Measurements from ENCODE around the gene LAYN. TPM values are rescaled to one million over a fixed set of nuclear protein-coding genes. Genes with fewer than 3 reads are reported as not detected.

Gene LAYN
- total and polyA plus RNA-seq, 2 of the 13 experiments (the other 11 are each of a cell fraction or from before 2014, with no cell fraction given), result 0.17 TPM; not detected in 1

DNA sequence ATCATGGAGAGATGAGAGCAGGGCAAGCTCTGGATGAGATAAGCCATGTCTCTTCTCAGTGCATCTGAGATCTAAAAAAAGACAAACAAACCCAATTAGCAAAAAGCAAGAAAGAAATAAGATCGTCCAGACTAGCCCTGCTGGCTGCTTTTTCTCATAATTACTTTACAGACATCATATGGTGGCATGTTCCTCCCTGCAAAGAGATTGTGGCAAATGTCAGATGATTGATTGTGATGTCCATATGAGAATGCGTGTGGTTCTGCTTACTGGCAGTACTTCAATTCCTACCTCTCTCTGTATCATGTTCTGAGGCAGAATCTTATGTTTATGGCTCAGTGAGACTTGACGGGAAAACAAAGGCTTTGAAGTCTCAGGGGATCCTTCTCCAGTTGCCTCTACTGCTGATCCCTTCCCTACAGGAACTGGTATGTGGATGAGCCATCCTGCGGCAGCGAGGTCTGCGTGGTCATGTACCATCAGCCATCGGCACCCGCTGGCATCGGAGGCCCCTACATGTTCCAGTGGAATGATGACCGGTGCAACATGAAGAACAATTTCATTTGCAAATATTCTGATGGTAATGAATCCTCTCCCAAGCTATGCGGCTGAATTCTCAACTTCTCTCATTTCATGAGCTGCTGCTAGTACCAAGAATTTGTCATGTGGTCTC lies 8.8 kb downstream of the LAYN start:
- in situ Hi-C loops (cut with HindIII; ENCODE audit: extremely low pct_ligation_motif_present, low pct_unique_long_range_greater_than_20kb), result no loop called here
- no peaks in the 10 kb centered on the region for H3K9me3 ChIP-seq (ENCODE audit: low read length)
- no peak for ATAC-seq
- peaks cover 0 to 27% of the 10 kb centered on the region in 2 experiments; a peak in 2 of 5 replicates for H3K27me3 ChIP-seq (ENCODE audit: control insufficient read depth in 1 of 2, insufficient read depth in 2 of 2, low read length in 2 of 2)
- no peak overlapping the region for H3K4me2 ChIP-seq (ENCODE audit: low read depth, low read length)
- H3K4me3 ChIP-seq (replicated peaks in 1 of 3; ENCODE audit: insufficient read depth in 1 of 3, low read depth in 2 of 3, low read length in 3 of 3), result no peak overlapping the region
- no peak for DNase-seq (ENCODE audit: low spot score)
- H3K36me3 ChIP-seq (replicated peaks in 1 of 2; ENCODE audit: control insufficient read depth in 1 of 2, insufficient read depth in 2 of 2, low read length in 2 of 2), result no peaks in the 10 kb centered on the region
- POLR2A ChIA-PET, result no interaction called here
- FAIRE-seq, result no peak
- no peak overlapping the region for H3K27ac ChIP-seq (ENCODE audit: extremely low read length, insufficient read depth, low read length)
- WGBS (ENCODE audit: low lambda C conversion rate), result 63% methylated on average over 11 of the region's 11 CpGs
- no peaks in the 10 kb centered on the region for H4K20me1 ChIP-seq (ENCODE audit: insufficient read depth, low read length)
- H3K9ac ChIP-seq (ENCODE audit: insufficient read depth, low read depth, low read length), result no peak overlapping the region
- H3K79me2 ChIP-seq (ENCODE audit: insufficient read depth, low read length), result no peaks in the 10 kb centered on the region
- CTCF ChIA-PET (ENCODE audit: low intra/inter-chr PET ratio, low total read pairs), result no interaction called here
- no peaks in the 10 kb centered on the region for H3K4me1 ChIP-seq (ENCODE audit: insufficient read depth, low read length)
- H2AFZ ChIP-seq (ENCODE audit: low read length), result no peak overlapping the region
- no TSS peak for BruUV-seq (replicated peaks)
- TF ChIP-seq, protein P1, sequence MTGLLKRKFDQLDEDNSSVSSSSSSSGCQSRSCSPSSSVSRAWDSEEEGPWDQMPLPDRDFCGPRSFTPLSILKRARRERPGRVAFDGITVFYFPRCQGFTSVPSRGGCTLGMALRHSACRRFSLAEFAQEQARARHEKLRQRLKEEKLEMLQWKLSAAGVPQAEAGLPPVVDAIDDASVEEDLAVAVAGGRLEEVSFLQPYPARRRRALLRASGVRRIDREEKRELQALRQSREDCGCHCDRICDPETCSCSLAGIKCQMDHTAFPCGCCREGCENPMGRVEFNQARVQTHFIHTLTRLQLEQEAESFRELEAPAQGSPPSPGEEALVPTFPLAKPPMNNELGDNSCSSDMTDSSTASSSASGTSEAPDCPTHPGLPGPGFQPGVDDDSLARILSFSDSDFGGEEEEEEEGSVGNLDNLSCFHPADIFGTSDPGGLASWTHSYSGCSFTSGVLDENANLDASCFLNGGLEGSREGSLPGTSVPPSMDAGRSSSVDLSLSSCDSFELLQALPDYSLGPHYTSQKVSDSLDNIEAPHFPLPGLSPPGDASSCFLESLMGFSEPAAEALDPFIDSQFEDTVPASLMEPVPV (CRISPR knock-in tag; IDR thresholded peaks at IDR 0.05), result no peak
- no peak for TF ChIP-seq ZFY (CRISPR knock-in tag; IDR thresholded peaks at IDR 0.05)
- intact Hi-C loops (cut with micrococcal nuclease; ENCODE audit: unreplicated experiment), result no loop called here

DNA sequence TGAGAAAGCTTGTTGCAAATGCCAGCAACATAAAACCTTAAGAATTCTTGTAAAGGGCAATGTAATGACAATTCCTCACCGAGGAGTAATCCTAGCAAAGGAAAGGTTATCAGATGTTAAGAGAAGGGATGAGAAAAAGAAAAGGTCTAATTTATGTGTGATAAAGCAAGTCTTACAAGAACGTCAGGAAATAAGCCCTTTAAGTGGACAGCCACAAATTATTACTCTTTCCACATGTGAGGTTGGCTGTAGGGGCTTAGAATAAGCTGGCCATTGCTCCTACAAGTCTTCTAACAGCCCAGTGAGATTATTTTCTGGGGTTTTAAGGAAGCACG lies 9.3 kb downstream of the LAYN start:
- CTCF ChIA-PET (ENCODE audit: low intra/inter-chr PET ratio, low total read pairs), result no interaction called here
- Histone ChIP-seq H3K27ac (ENCODE audit: extremely low read length, insufficient read depth, low read length) (no peak overlapping the region), H3K4me2 (ENCODE audit: low read depth, low read length) (no peak overlapping the region), H3K4me1 (ENCODE audit: insufficient read depth, low read length) (no peaks in the 10 kb centered on the region), H3K9me3 (ENCODE audit: low read length) (no peaks in the 10 kb centered on the region), H2AFZ (ENCODE audit: low read length) (no peak overlapping the region), H4K20me1 (ENCODE audit: insufficient read depth, low read length) (no peaks in the 10 kb centered on the region), H3K27me3 (ENCODE audit: control insufficient read depth in 1 of 2, insufficient read depth in 2 of 2, low read length in 2 of 2) (peaks cover 0 to 27% of the 10 kb centered on the region in 2 experiments; a peak in 2 of 5 replicates), H3K79me2 (ENCODE audit: insufficient read depth, low read length) (no peaks in the 10 kb centered on the region), H3K9ac (ENCODE audit: insufficient read depth, low read depth, low read length) (no peak overlapping the region), H3K36me3 (replicated peaks in 1 of 2; ENCODE audit: control insufficient read depth in 1 of 2, insufficient read depth in 2 of 2, low read length in 2 of 2) (no peaks in the 10 kb centered on the region), H3K4me3 (replicated peaks in 1 of 3; ENCODE audit: insufficient read depth in 1 of 3, low read depth in 2 of 3, low read length in 3 of 3) (no peak overlapping the region)
- intact Hi-C loops (cut with micrococcal nuclease; ENCODE audit: unreplicated experiment), result no loop called here
- no peak for FAIRE-seq
- DNase-seq (ENCODE audit: low spot score), result no peak
- no TSS peak for BruUV-seq (replicated peaks)
- POLR2A ChIA-PET, result no interaction called here
- no peak for ATAC-seq
- in situ Hi-C loops (cut with HindIII; ENCODE audit: extremely low pct_ligation_motif_present, low pct_unique_long_range_greater_than_20kb), result no loop called here
- WGBS (ENCODE audit: low lambda C conversion rate), result 24% methylated on average over 3 of the region's 3 CpGs
- TF ChIP-seq, protein P2, sequence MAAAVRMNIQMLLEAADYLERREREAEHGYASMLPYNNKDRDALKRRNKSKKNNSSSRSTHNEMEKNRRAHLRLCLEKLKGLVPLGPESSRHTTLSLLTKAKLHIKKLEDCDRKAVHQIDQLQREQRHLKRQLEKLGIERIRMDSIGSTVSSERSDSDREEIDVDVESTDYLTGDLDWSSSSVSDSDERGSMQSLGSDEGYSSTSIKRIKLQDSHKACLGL (CRISPR knock-in tag; IDR thresholded peaks at IDR 0.05), result no peak
- TF ChIP-seq HDAC1 (CRISPR knock-in tag; IDR thresholded peaks at IDR 0.05) (no peak), ZFP37 (CRISPR knock-in tag; IDR thresholded peaks at IDR 0.05; ENCODE audit: borderline replicate concordance) (no peak), MEIS1 (CRISPR knock-in tag; IDR thresholded peaks at IDR 0.05; ENCODE audit: borderline replicate concordance) (no peak), ISL2 (CRISPR knock-in tag; IDR thresholded peaks at IDR 0.05) (no peak)
- TF ChIP-seq, protein P3, sequence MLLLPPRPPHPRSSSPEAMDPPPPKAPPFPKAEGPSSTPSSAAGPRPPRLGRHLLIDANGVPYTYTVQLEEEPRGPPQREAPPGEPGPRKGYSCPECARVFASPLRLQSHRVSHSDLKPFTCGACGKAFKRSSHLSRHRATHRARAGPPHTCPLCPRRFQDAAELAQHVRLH (CRISPR knock-in tag; IDR thresholded peaks at IDR 0.05; ENCODE audit: borderline replicate concordance, low read depth), result no peak
- TF ChIP-seq, protein P4, sequence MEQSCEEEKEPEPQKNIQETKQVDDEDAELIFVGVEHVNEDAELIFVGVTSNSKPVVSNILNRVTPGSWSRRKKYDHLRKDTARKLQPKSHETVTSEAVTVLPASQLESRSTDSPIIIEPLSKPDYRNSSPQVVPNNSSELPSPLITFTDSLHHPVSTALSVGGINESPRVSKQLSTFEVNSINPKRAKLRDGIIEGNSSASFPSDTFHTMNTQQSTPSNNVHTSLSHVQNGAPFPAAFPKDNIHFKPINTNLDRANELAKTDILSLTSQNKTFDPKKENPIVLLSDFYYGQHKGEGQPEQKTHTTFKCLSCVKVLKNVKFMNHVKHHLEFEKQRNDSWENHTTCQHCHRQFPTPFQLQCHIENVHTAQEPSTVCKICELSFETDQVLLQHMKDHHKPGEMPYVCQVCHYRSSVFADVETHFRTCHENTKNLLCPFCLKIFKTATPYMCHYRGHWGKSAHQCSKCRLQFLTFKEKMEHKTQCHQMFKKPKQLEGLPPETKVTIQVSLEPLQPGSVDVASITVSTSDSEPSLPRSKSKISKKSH (CRISPR knock-in tag; IDR thresholded peaks at IDR 0.05; ENCODE audit: borderline replicate concordance), result no peak
